IPS DF 6.9 (cell line): ENCODE measurements around the gene APBB2.
"Not testable (repeated sequence)": the region's sequence is repeated elsewhere in the genome, so short reads cannot be mapped to it uniquely, and the experiment has no call there.

Source experiments
- DNase-seq: peaks from one replicate; pipeline ENCODE4 v3.0.0-alpha.2; 2013; ENCODE audit warnings: low read depth, low spot score
- H3K27ac ChIP-seq: one replicate; pipeline ENCODE4 v1.5.1; 2013; ENCODE audit warnings: low read length, control low read depth
- H3K27me3 ChIP-seq: 2 replicates; pipeline ENCODE4 v1.6.1; 2013; ENCODE audit warnings: mild to moderate bottlenecking, low read length; ENCODE audit not compliant: control insufficient read depth, insufficient read depth
- H3K36me3 ChIP-seq: 2 replicates; pipeline ENCODE4 v1.6.1; 2013; ENCODE audit warnings: low read length; ENCODE audit not compliant: control insufficient read depth, insufficient read depth
- H3K4me1 ChIP-seq: 2 replicates; pipeline ENCODE4 v1.6.1; 2013; ENCODE audit warnings: low read length; ENCODE audit not compliant: control insufficient read depth, insufficient read depth
- H3K4me3 ChIP-seq: 2 replicates; pipeline ENCODE4 v1.5.1; 2013; ENCODE audit warnings: mild to moderate bottlenecking, low read length
- H3K9me3 ChIP-seq: 2 replicates; pipeline ENCODE4 v1.6.1; 2013; ENCODE audit warnings: low read length, inconsistent platforms; ENCODE audit not compliant: control insufficient read depth, insufficient read depth
- WGBS: extraction: QIAGEN DNeasy Blood & Tissue Kit; methylation state at CpG from one replicate; pipeline ENCODE4 v1.1.7; 2013; ENCODE audit warnings: mixed read lengths, missing lambda C conversion rate; ENCODE audit not compliant: insufficient read length, insufficient coverage; 5-methylcytosine and 5-hydroxymethylcytosine counted together

Gene APBB2

DNA sequence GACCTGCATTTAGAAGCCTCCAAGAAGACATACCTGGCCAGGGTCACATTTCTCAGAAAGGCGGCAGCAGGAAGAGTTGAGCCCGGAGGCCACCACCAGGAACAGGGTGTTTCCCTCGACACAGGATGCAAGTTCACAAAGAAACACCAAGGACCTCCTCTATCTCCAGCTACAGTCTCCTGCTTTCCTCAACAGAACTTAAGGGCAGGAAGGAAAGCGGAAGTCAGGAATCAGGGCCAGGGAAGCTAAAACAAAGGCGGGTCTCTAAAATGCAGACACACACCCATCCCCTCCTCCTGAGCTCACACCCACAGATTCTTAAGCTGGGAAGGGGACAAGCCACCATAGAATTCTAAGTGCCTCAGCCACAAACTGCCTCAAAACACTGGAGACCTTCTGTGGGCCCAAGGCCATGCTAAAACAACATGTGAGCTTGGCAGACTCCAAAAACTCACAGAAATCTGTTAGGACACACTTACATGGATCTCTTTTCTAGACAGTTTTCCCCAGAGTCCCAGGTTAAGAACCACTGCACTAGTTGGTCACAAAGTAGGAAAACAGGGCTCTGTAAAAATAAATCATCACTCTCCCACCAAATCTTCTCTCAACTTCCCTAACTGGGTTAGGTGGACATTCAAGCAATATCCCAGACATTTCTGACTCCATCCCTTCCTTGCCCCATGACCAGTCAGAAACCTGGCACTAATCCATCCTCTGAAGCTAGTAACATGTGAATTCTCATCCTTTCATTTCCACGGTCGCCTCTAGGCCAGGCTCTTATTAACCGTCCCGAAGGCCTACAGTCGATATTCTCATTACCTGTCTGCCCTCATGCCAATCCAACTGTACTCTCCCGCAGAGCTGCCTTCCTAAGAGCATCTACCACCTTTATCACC lies 163.2 kb downstream of the APBB2 start:
- DNase-seq: no peak
- Histone ChIP-seq H3K9me3 (no peaks in the 10 kb centered on the region), H3K36me3 (no peaks in the 10 kb centered on the region), H3K27me3 (no peaks in the 10 kb centered on the region), H3K4me1 (no peaks in the 10 kb centered on the region; the same call in 1 of the 2 replicates), H3K4me3 (no peak overlapping the region), H3K27ac (no peak overlapping the region)
- WGBS: no CpG with 5 or more reads among the region's 11 CpGs

DNA sequence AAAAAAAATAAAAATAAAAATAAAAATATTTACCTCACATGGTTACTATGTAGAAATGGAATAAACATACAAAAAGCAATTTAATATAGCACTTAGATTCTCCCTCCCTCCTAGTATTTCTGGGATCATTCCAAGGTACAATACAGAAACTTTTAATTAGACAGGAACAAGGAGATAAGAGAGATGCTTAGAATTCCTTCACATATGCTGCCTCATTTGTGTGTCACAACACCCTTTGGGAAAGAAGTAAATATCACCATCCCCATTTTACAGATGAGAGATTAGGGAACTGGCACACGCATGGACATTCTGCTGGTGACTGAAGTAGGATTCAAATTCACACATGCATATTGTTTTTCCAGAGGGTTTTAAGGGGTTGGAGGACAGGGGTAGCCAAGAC lies 164.2 kb downstream of the APBB2 start:
- H3K9me3 ChIP-seq: no peaks in the 10 kb centered on the region
- H3K27ac ChIP-seq: no peak overlapping the region
- no peak for DNase-seq
- H3K27me3 ChIP-seq: no peaks in the 10 kb centered on the region
- H3K36me3 ChIP-seq: no peaks in the 10 kb centered on the region
- H3K4me1 ChIP-seq: no peaks in the 10 kb centered on the region
- H3K4me3 ChIP-seq: no peak overlapping the region
- no CpG with 5 or more reads among the region's 1 CpG for WGBS

DNA sequence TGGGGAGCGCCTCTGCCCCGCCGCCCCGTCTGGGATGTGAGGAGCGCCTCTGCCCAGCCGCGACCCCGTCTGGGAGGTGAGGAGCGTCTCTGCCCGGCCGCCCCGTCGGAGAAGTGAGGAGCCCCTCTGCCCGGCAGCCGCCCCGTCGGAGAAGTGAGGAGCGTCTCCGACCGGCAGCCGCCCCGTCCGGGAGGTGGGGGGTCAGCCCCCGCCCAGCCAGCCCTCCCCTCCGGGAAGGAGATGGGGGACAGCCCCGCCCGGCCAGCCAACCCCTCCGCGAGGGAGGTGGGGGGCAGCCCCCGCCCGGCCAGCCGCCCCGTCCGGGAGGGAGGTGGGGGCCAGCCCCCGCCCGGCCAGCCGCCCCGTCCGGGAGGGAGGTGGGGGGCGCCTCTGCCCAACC lies 165.2 kb downstream of the APBB2 start:
- H3K36me3 ChIP-seq, H3K27ac ChIP-seq, H3K9me3 ChIP-seq, H3K4me1 ChIP-seq, H3K27me3 ChIP-seq, DNase-seq, H3K4me3 ChIP-seq: not testable (repeated sequence)
- WGBS: no CpG with 5 or more reads among the region's 40 CpGs

DNA sequence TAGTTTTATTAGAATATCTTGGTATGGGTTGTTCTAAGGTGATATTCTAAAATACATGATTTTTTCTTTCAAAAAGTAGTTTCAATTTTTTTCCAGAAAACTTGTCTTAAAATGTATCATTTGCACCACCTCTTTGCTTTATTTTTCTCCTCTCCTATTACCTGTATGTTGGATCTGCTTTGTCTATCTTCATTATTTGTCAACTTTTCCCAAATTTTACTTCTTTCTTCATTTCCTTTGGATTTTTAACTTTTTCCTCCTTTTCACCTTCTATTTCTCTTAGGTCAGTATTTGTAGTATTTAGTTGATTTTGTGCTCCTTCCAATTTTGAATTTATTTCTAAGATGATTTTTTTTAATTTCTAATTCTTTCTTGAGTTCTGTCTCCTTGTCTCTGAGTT lies 169.6 kb downstream of the APBB2 start:
- Histone ChIP-seq H3K27ac (no peak overlapping the region), H3K4me1 (no peaks in the 10 kb centered on the region), H3K27me3 (no peaks in the 10 kb centered on the region), H3K9me3 (no peaks in the 10 kb centered on the region), H3K4me3 (no peak overlapping the region), H3K36me3 (no peaks in the 10 kb centered on the region)
- no peak for DNase-seq

DNA sequence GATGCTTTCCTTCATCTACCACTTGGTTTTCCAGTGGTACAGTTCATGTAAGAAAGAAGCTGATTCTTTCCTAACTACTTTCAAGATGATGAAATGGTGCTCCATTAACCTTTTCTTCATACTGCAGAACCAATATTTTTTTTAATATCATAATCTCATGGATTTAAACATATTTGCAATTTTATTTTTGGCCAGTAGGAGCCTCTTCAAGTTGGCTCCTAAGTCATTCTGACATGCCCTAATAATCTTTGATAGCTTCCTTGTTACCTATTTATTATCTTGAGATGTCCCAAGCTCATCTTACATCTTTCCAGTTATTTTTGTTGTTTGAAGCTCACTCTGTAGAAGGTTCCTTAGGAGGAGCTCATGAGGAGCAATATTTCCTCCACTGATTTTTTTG lies 170.2 kb downstream of the APBB2 start:
- H3K4me3 ChIP-seq: no peak overlapping the region
- no peaks in the 10 kb centered on the region for H3K9me3 ChIP-seq
- DNase-seq: no peak
- no peaks in the 10 kb centered on the region for H3K36me3 ChIP-seq
- H3K4me1 ChIP-seq: no peaks in the 10 kb centered on the region
- no peak overlapping the region for H3K27ac ChIP-seq
- H3K27me3 ChIP-seq: no peaks in the 10 kb centered on the region

DNA sequence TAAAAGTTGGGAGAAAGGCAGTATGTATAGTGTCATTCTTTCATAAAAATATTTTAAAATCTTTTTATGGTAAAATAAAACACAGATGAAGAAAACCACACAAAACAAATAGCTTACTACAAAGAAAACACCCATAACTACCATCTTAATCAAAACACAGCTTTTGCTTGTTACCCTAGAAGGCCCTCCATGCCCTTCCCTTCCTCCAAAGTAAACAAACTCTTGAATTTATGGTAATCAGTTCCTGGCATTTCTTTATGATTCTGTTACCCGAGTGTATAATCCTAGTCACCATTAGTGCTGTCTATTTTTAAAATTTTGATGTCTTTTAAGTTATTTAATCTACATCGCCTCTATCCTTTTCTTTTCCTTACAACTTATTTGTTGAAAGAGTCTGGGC lies 170.9 kb downstream of the APBB2 start:
- no peak overlapping the region for H3K27ac ChIP-seq
- H3K27me3 ChIP-seq: no peaks in the 10 kb centered on the region
- no peaks in the 10 kb centered on the region for H3K9me3 ChIP-seq
- no peak for DNase-seq
- H3K4me3 ChIP-seq: no peak overlapping the region
- H3K4me1 ChIP-seq: no peaks in the 10 kb centered on the region
- no peaks in the 10 kb centered on the region for H3K36me3 ChIP-seq
- no CpG with 5 or more reads among the region's 2 CpGs for WGBS

DNA sequence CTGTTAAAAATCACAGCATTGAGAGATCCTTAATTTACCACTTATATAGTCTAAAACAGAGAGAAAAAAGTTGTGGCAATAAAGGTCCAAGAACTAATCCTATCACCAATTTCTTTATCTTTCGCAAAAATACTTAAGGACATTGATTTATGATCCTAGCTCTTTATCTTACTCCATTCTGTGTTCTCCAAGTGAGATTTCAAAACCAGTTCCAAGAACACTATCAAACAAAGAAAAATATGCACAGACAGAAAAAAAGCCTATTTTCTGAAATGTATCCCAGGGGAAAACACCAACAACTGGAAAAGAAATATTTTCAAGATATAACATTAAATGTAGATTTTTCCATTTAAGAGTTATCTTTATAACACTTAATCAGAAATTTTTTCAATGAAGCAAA lies 172.8 kb downstream of the APBB2 start:
- H3K4me1 ChIP-seq: no peaks in the 10 kb centered on the region
- no CpG with 5 or more reads among the region's 1 CpG for WGBS
- DNase-seq: no peak
- no peak overlapping the region for H3K4me3 ChIP-seq
- H3K27me3 ChIP-seq: no peaks in the 10 kb centered on the region
- no peaks in the 10 kb centered on the region for H3K9me3 ChIP-seq
- no peak overlapping the region for H3K27ac ChIP-seq
- H3K36me3 ChIP-seq: no peaks in the 10 kb centered on the region

DNA sequence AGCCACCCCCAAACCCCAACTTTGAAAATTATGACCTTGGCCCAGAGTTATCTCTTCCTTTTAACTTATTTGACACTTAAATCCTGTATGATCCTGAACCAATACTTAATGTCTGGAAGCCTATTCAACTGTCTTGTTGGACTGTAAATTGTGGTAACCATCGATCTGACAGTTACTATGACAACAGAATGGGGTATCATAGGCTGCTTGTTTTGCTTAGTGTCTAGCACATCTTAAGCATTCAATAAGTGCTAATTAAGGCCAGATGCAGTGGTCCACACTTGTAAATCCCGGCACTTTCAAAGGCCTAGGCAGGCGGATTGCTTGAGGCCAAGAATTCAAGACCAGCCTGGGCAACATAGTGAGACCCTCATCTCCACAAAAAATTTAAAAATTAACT lies 175.0 kb downstream of the APBB2 start:
- WGBS: no CpG with 5 or more reads among the region's 3 CpGs
- no peaks in the 10 kb centered on the region for H3K4me1 ChIP-seq
- DNase-seq: no peak
- no peaks in the 10 kb centered on the region for H3K27me3 ChIP-seq
- H3K27ac ChIP-seq: no peak overlapping the region
- H3K36me3 ChIP-seq: no peaks in the 10 kb centered on the region
- H3K9me3 ChIP-seq: no peaks in the 10 kb centered on the region
- H3K4me3 ChIP-seq: no peak overlapping the region

DNA sequence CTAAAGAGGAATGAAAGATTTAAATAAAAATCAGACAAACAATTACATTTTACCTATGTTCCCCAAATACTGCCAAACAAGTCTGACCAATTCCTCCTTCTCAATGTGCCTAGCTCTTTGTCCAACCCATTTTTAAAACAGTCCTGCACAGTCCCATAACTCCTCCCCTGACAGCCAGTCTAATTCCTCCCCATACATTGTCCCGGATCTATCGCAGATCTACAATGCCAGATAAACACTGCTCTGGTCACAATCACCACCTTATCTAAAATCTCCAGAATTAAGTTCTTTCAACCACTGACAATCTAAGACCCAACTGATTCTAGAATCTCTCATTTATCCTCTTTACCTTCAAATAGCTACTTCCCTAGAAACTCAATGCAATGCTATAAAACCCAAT lies 176.0 kb downstream of the APBB2 start:
- Histone ChIP-seq H3K27me3 (no peaks in the 10 kb centered on the region), H3K4me3 (no peak overlapping the region), H3K4me1 (no peaks in the 10 kb centered on the region), H3K27ac (no peak overlapping the region), H3K9me3 (no peaks in the 10 kb centered on the region), H3K36me3 (no peaks in the 10 kb centered on the region)
- no CpG with 5 or more reads among the region's 2 CpGs for WGBS
- no peak for DNase-seq

DNA sequence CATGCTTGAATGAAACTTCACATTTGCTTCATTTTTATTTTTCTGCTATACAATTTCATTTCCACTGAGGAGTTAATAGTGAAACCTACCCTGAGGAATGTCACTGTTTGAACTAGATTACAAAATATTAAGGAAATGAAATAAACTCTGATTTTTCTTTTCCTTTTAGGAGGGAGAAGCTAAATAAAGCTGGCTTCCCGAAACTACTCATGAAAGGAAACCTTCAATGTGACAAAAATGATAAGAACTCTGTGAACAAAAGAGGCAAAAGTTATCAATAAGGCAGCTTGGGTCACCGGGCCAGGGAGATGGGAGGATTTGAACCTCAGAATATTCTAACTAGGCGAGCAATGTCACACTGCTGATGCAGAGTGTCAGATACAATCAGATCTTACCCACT lies 185.2 kb downstream of the APBB2 start:
- no peak overlapping the region for H3K27ac ChIP-seq
- no peaks in the 10 kb centered on the region for H3K4me1 ChIP-seq
- no peak for DNase-seq
- H3K9me3 ChIP-seq: no peaks in the 10 kb centered on the region; the same call in 1 of the 2 replicates
- no peak overlapping the region for H3K4me3 ChIP-seq
- H3K36me3 ChIP-seq: no peaks in the 10 kb centered on the region
- no CpG with 5 or more reads among the region's 3 CpGs for WGBS
- no peaks in the 10 kb centered on the region for H3K27me3 ChIP-seq

DNA sequence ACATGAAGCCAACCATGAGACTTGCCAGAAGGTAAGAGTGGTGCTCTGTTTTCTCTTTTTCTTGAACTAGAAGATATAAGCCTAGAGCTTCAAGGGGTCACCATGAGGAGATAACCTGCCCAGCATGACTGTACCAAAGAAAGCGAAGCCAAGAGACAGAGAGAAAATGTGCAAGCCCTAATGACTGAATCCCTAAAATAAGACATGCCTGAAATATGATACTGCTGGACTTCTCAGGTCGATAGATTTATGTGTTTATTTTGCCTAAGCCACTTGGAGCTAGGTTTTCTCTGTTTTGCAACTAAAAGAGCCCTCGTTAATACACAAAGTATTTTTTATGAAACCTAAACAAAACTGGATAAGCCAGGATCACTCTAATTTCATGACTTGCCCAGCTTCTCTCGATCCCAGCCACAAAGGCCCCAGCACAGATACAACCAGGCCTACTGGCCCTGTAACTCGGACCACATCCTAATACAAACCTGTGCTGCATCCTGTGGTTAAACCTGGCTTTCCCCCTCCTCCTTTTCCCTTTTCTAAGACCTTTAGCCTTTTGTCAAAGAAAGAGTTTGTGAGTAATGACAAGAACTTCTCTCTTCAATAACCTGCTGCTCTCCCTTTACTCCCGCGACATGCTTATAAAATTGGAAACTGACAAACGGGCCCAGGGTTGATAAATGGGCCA lies 185.8 kb downstream of the APBB2 start:
- no peak overlapping the region for H3K4me3 ChIP-seq
- no peak for DNase-seq
- WGBS: no CpG with 5 or more reads among the region's 8 CpGs
- H3K4me1 ChIP-seq: no peaks in the 10 kb centered on the region
- H3K36me3 ChIP-seq: no peaks in the 10 kb centered on the region
- no peaks in the 10 kb centered on the region for H3K27me3 ChIP-seq
- H3K27ac ChIP-seq: no peak overlapping the region
- no peaks in the 10 kb centered on the region; the same call in 1 of the 2 replicates for H3K9me3 ChIP-seq
